HepG2 (cell line): ENCODE measurements around the gene PHF5A. TPM values are rescaled to one million over a fixed set of nuclear protein-coding genes. Genes with fewer than 3 reads are reported as not detected.

Source experiments
- ATAC-seq: fragments of 200-7000 bp; cut with Tn5 transposase; 3 replicates; pipeline ENCODE4 v1.9.1; 2020; ENCODE audit warnings: mild to moderate bottlenecking, moderate library complexity
- BruUV-seq: library from RNA; stranded (reverse); fragments of 400-500 nt; replicated peaks from 2 replicates; lab custom pipeline; 2021; lab: Mats Ljungman, UMichigan
- CTCF ChIA-PET: fragments of 300-600 bp; formaldehyde crosslinking; extraction: SDS; loops from one replicate; lab custom pipeline; 2021; ENCODE audit warnings: low total read pairs, inconsistent platforms, low intra/inter-chr PET ratio; lab: Yijun Ruan, JAX
- POLR2A ChIA-PET: fragments of 350-600 bp; sonication (Branson Sonifier 250); formaldehyde crosslinking; loops from one replicate; lab custom pipeline; 2020; ENCODE audit warnings: antibody characterized with exemption, inconsistent platforms; lab: Yijun Ruan, JAX
- DNase-seq: peaks from one replicate; pipeline ENCODE4 v3.0.0-alpha.2; 2015; ENCODE audit warnings: low spot score
- FAIRE-seq: peaks from 3 replicates; lab custom pipeline; 2011; peaks lifted over from hg19 to GRCh38; lab: Jason Lieb, UNC
- H2AFZ ChIP-seq: one replicate; pipeline ENCODE4 v1.6.1; 2011; ENCODE audit warnings: low read length, inconsistent platforms
- H3K27ac ChIP-seq: fragments of 300-600 bp; 3 replicates; pipeline ENCODE4 v1.8.0; 2011; ENCODE audit warnings: mixed run types, mild to moderate bottlenecking, mixed read lengths, low read length, inconsistent platforms; ENCODE audit not compliant: insufficient read depth; ENCODE audit errors: extremely low read length
- H3K27me3 ChIP-seq, 2 experiments: fragments of 200-600 bp in 1 of 2; 2 replicates in 1 of 2; 3 replicates in 1 of 2; pipeline versions ENCODE4 v1.6.0 to v1.8.0; 2011; ENCODE audit warnings: low read length in 2 of 2, mild to moderate bottlenecking in 2 of 2, moderate library complexity in 2 of 2, inconsistent platforms in 1 of 2; ENCODE audit not compliant: insufficient read depth in 2 of 2, control insufficient read depth in 1 of 2
- H3K36me3 ChIP-seq, 2 experiments: fragments of 200-600 bp in 1 of 2; replicated peaks in 1 of 2; 2 replicates in 1 of 2; 3 replicates in 1 of 2; pipeline versions ENCODE4 v1.5.1 to v1.8.0; 2011; ENCODE audit warnings: low read length in 2 of 2, inconsistent platforms in 1 of 2; ENCODE audit not compliant: insufficient read depth in 2 of 2, control insufficient read depth in 1 of 2
- H3K4me1 ChIP-seq: 2 replicates; pipeline ENCODE4 v1.5.1; 2012; ENCODE audit warnings: low read length, inconsistent platforms; ENCODE audit not compliant: insufficient read depth
- H3K4me2 ChIP-seq: 2 replicates; pipeline ENCODE4 v1.6.0; 2011; ENCODE audit warnings: low read depth, low read length, inconsistent platforms
- H3K4me3 ChIP-seq, 3 experiments: fragments of 200-600 bp in 1 of 3; sonication (generic), shearing (Covaris generic) in 1 of 3; replicated peaks in 1 of 3; 2 replicates each; pipeline ENCODE4 v1.5.1; 2011 to 2016; ENCODE audit warnings: low read length in 3 of 3, inconsistent platforms in 2 of 3, low read depth in 2 of 3, mild to moderate bottlenecking in 2 of 3, control low read depth in 1 of 3, mixed read lengths in 1 of 3; ENCODE audit not compliant: insufficient read depth in 1 of 3
- H3K79me2 ChIP-seq: one replicate; pipeline ENCODE4 v1.6.1; 2011; ENCODE audit warnings: low read length, inconsistent platforms; ENCODE audit not compliant: insufficient read depth
- H3K9ac ChIP-seq: 2 replicates; pipeline ENCODE4 v1.6.0; 2011; ENCODE audit warnings: mild to moderate bottlenecking, low read depth, low read length, inconsistent platforms; ENCODE audit not compliant: insufficient read depth
- H3K9me3 ChIP-seq: 2 replicates; pipeline ENCODE4 v1.5.1; 2012; ENCODE audit warnings: mild to moderate bottlenecking, low read length
- H4K20me1 ChIP-seq: 2 replicates; pipeline ENCODE4 v1.6.0; 2011; ENCODE audit warnings: inconsistent platforms, mild to moderate bottlenecking, low read length, moderate library complexity; ENCODE audit not compliant: insufficient read depth
- AGO1 ChIP-seq: fragments of 200-400 bp; formaldehyde crosslinking; IDR thresholded peaks from 2 replicates; pipeline ENCODE4 v1.6.1; 2017; ENCODE audit warnings: mild to moderate bottlenecking, low read depth, low read length, moderate library complexity; ENCODE audit not compliant: poor library complexity, severe bottlenecking
- FOXP1 ChIP-seq, 2 experiments: fragments of 450-650 bp in 1 of 2; IDR thresholded peaks; 2 replicates each; pipeline ENCODE4 v1.6.1; 2017 to 2018; ENCODE audit warnings: antibody characterized with exemption in 1 of 2
- GATAD2A ChIP-seq: IDR thresholded peaks from 2 replicates; pipeline ENCODE4 v1.6.1; 2016
- SIN3A ChIP-seq: IDR thresholded peaks from 2 replicates; pipeline ENCODE4 v1.6.1; 2011; ENCODE audit warnings: low read depth, mild to moderate bottlenecking, control low read depth, low read length, borderline replicate concordance
- ZNF367 ChIP-seq: sonication (generic); formaldehyde crosslinking; IDR thresholded peaks from 2 replicates; pipeline ENCODE4 v1.4.0; 2020; ENCODE audit warnings: missing genetic modification reagents, borderline replicate concordance
- WGBS: methylation state at CpG from one replicate; pipeline ENCODE4 v1.1.6; 2017; ENCODE audit warnings: low lambda C conversion rate; 5-methylcytosine and 5-hydroxymethylcytosine counted together
- in situ Hi-C: cut with HindIII; loops from 2 replicates; pipeline ENCODE4 v1.10.0; 2017; ENCODE audit warnings: low pct_unique_long_range_greater_than_20kb; ENCODE audit not compliant: extremely low pct_ligation_motif_present
- intact Hi-C: fragments of 100-400 bp; cut with micrococcal nuclease; formaldehyde crosslinking; loops from one replicate; pipeline ENCODE4 v1.10.0; 2022; ENCODE audit not compliant: unreplicated experiment
- polyA plus RNA-seq, 8 experiments: library from polyadenylated mRNA; depleted of rRNA in 3 of 8; stranded (reverse) in 7 of 8; unstranded in 1 of 8; fragments of >200 nt; fragmentation: Illumina TruSeq in 4 of 8; extraction: Trizol in 4 of 8; gene quantifications; 2 replicates each; pipeline versions ENCODE4 v1.2.1 to v1.2.3, GENCODE V29; 2011 to 2016; ENCODE audit warnings: low read depth in 4 of 8, missing spikeins in 1 of 8, mixed read lengths in 1 of 8; ENCODE audit not compliant: insufficient read depth in 1 of 8
- total RNA-seq, 5 experiments: library from RNA; depleted of rRNA; stranded (reverse); fragments of >200 nt; fragmentation: Illumina TruSeq; extraction: Trizol; gene quantifications; 2 replicates each; pipeline ENCODE4 v1.2.3, GENCODE V29; 2016; ENCODE audit warnings: low read depth in 1 of 5
- TF ChIP-seq, protein P1 (sequence below): IDR thresholded peaks from 2 replicates; pipeline ENCODE4 v1.6.1; 2016; ENCODE audit warnings: low read depth, missing genetic modification reagents, missing compliant biosample characterization

PHF5A gene
- total and polyA plus RNA-seq, 2 of the 13 experiments (the other 11 are each of a cell fraction or from before 2014, with no cell fraction given), result 56.6 to 105 TPM

DNA sequence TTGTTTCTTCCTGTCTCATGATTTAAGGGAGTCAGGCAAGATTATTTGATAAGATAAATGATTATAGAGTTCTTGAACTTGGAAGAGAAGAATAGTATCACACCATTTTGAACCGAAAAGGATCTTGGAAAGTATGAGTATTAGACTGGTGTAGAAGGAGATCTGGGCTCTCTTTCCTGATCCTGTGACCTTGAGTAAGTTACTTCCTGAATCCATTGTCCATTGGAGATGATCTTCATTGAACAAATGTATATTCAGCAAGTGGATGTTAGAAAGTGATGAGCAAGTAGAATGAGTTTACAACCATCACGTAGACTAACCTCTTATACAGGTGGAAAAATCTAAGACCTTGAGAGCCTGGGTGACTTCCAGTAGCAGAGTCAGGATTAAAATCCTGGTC, 2.4 kb upstream of the PHF5A start:
- Histone ChIP-seq H3K4me1 (peaks cover 65% of the 10 kb centered on the region), H3K36me3 (peaks cover 6 to 16% of the 10 kb centered on the region in 2 experiments), H3K9ac (no peak overlapping the region), H3K4me2 (peak overlapping the region; percentile 76; the same call in 1 of the 2 replicates), H3K9me3 (no peaks in the 10 kb centered on the region), H3K4me3 (no peak overlapping the region), H3K27me3 (no peaks in the 10 kb centered on the region; a peak in 1 of 5 replicates), H2AFZ (no peak overlapping the region), H3K27ac (no peak overlapping the region), H3K79me2 (peaks cover 84% of the 10 kb centered on the region), H4K20me1 (no peaks in the 10 kb centered on the region)
- intact Hi-C loops, result no loop called here
- ATAC-seq (no peak), DNase-seq (no peak), FAIRE-seq (no peak)
- BruUV-seq, result no TSS peak
- TF ChIP-seq FOXP1 (IDR thresholded peaks at IDR 0.05) (no peak), FOXP1 (CRISPR knock-in tag; IDR thresholded peaks at IDR 0.05) (no peak), SIN3A (no peak), AGO1 (no peak), GATAD2A (CRISPR knock-in tag) (no peak), ZNF367 (no peak)
- TF ChIP-seq, protein P1, sequence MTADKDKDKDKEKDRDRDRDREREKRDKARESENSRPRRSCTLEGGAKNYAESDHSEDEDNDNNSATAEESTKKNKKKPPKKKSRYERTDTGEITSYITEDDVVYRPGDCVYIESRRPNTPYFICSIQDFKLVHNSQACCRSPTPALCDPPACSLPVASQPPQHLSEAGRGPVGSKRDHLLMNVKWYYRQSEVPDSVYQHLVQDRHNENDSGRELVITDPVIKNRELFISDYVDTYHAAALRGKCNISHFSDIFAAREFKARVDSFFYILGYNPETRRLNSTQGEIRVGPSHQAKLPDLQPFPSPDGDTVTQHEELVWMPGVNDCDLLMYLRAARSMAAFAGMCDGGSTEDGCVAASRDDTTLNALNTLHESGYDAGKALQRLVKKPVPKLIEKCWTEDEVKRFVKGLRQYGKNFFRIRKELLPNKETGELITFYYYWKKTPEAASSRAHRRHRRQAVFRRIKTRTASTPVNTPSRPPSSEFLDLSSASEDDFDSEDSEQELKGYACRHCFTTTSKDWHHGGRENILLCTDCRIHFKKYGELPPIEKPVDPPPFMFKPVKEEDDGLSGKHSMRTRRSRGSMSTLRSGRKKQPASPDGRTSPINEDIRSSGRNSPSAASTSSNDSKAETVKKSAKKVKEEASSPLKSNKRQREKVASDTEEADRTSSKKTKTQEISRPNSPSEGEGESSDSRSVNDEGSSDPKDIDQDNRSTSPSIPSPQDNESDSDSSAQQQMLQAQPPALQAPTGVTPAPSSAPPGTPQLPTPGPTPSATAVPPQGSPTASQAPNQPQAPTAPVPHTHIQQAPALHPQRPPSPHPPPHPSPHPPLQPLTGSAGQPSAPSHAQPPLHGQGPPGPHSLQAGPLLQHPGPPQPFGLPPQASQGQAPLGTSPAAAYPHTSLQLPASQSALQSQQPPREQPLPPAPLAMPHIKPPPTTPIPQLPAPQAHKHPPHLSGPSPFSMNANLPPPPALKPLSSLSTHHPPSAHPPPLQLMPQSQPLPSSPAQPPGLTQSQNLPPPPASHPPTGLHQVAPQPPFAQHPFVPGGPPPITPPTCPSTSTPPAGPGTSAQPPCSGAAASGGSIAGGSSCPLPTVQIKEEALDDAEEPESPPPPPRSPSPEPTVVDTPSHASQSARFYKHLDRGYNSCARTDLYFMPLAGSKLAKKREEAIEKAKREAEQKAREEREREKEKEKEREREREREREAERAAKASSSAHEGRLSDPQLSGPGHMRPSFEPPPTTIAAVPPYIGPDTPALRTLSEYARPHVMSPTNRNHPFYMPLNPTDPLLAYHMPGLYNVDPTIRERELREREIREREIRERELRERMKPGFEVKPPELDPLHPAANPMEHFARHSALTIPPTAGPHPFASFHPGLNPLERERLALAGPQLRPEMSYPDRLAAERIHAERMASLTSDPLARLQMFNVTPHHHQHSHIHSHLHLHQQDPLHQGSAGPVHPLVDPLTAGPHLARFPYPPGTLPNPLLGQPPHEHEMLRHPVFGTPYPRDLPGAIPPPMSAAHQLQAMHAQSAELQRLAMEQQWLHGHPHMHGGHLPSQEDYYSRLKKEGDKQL, result no peak
- 88% methylated on average over 2 of the region's 2 CpGs for WGBS
- in situ Hi-C loops, result no loop called here
- ChIA-PET POLR2A (no interaction called here), CTCF (no interaction called here)
